GM21381 (cell line): ENCODE results near the gene PHF13.

Experiments
- ATAC-seq: cut with Tn5 transposase; IDR thresholded peaks from one replicate; pipeline ENCODE4 v1.9.1; 2021; ENCODE audit warnings: mild to moderate bottlenecking, moderate library complexity; ENCODE audit not compliant: unreplicated experiment

Gene PHF13

DNA sequence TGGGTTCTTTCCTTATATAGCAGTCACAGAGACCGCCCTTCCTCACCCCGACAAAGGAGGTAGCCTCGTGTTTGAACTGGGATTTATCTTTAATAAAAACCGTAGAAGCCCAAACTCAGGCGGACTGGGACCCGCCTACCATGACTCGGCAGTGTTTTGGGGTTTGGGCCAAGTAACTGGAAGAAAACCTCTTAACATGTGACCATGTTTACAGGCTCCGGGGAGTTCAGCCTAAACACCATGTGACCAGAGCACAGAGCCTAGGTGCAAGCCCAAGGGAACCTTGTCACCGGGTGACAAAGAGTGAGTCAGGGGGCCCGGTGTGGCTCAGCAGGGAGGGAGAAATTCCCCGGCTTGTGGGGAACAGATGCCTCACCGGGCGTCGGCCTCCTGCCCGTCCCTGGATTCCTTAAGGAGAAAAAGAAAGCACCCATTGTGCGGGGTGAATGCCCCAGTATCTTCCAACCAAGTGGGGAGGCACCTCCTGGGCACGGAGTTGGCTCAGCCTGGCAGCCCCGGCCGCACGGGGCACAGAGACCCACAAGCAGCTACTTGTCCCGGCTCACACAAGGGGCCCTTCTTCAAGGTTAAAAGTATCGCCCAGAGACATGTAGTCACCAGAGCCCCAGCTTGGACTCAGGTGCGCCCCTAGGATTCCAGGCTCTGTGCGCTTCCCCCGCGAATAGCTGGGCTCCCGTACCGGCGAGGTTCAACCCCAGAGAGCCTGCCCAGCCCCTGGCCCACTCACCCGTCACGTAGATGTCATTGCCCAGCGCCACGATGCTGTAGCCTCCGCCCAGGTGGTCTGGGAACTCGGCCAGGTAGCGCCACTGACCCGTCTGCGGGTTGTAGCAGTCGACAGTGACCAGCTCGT is 12.2 kb upstream of the PHF13 start:
- no peak for ATAC-seq

DNA sequence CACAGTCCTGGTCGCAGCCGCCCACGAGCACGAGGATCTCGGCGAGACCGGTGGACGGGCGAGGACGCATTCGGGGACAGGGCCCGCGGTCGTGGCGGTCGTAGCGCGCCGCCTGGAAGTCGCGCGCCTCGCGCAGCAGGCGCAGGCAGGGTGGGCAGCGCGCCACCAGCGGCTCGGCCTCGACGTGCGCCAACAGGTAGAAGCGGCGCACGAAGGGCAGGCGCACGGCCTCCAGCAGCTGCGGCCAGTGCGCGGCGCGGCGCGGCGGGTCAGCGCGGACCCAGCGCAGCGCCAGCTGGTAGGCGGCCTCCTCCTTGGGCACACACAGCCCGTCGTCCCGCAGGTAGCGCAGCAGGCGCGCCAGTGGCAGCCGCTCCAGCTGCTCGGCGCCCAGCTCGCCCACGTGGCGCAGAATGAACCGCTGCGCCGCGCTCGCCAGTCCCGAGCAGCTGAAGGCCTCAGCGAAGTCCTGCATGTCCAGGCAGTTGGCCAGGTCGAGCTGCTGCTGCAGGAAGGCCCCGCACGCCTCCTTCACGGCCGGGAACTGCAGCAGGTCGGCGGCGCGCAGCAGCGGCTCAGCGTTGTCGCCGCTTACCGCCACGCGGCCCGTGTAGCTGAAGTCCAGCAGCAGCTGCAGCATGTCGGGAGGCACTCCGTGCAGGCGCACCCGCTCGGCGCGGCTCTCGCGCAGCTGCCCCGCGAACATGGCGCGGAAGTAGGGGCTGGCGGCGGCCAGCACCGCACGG is 11.4 kb upstream of the PHF13 start:
- ATAC-seq: peak; percentile 29

DNA sequence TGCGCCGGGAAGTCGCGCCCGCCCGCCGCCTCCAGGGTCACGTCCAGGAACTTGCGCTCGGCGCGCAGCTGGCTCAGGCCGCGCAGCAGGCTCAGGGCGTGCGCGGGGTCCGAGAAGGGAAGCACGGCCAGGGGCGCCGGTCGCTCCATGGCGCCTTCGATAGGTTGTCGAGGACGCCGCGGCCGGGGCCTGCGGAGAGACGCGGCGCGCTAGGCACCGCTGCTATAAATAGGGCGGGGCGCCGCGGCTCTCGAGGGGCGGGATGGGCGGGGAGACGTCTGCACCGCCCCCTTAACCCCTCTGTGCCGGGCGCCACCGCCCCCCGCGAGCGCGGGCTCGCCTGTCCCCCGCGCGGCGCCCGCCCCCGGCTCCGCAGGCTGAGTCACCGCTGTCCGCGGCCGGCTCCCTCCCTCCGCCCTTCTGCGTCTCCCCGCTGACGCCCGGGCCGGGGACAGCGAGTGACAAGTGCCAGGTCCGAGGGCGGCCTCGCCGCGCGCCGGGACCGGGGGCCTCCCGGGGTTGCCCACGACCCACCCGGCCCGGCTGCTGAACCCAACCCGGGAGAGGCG is 10.8 kb upstream of the PHF13 start, which contains the start of gene KLHL21:
KLHL21 (minus strand) TSS at position 201 of the 569 bp plus-strand sequence; CDS start at position 149, 52 bp downstream.
- ATAC-seq: peak; percentile 58

DNA sequence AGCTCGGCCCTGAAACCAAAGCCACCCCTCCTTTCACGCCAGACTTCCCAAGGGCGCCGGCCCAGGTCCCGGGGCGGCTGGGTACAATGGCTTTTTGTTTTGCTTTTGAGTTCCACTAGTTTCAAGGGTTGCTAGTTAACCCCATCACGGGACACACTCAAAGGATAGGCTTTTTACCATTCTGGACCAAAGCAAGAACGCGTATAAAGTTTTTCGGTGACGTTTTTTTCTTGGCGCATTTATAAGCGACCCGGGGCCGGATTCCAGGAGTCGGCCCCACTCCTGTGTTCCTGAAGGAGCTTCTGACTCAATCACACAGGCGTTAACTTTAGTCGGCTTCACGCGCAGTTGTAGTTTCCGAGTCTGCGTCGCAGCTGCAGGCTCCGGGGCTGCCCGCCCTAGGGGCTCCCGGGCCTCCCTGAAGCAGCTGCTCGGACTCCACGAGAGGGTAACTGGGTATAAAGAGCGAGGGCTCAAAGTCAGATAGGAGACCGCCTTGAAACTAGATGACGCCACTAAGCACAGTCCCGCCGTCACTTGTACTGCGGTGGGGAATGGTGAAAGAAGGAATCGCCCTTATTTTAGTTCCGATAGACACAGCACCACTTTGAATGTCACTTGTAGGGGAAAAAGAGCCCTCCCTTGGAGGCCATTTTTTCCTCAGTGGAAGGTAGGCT is 10.2 kb upstream of the PHF13 start:
- peak; percentile 3 for ATAC-seq

DNA sequence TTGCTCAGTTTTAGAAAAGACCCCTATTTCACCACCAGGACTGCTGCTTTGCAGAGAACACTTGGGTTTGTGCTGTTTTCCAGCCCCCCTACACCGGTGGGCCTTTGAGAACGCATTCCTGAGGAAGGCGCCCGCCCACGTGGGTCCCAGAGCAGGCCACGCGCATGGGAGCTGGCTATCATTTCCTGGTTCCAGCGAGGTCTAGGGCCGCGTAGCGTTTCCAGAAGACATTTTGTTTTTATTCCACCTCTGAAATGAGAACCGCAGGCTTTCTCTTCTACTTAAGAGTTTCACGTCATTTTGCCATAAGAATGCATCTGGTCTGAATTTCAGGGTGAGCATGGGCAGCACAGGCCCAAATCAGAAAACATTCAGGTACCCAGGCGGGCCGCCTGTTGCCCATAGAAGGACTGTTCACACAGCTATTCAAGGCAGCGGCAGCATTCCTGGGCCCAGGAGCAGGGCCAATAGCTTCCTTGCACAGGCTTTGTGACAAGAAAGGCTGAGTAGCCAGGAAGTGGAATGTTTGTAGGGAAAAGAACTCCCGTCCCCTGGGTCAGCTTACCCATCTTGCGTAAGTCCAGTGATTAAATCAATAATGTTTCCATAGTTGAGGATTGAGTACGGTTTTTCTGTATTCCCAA is 9.5 kb upstream of the PHF13 start:
- ATAC-seq: no peak

DNA sequence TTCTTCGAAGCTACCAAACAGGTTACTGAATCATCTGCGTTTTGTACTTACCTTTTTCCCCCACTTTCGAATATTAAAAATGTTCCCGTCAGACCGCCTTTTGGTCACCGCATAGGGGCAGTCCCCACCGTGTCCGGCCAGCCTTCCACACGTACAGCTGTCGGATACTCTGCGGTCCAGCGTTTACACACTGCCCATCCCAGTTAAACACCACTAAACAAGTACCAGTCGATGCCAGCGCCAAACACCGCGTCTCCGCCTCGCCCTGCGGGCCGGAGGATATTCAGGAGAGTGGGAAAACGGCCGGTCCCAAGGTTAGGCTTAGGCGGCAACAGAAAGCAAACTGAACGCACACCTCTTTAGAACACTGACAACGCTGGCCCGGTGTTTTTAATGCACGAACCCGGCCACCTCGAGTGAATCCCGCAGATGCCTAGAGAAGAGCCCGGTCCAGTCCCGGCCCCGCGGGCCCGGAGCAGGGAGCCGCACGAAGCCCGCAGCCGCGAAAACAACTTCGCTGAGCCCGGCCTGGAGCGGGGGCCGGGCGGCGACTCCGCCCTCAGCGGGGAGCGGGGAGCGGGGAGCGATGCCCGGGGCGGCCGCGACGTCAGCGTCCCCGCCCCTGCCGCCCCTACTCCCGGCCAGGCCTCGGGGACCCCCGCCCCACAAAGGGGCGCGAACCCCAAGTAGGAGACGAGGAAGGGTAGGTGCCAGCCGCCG is 730 bp upstream of the PHF13 start:
- ATAC-seq: peak; percentile 29

DNA sequence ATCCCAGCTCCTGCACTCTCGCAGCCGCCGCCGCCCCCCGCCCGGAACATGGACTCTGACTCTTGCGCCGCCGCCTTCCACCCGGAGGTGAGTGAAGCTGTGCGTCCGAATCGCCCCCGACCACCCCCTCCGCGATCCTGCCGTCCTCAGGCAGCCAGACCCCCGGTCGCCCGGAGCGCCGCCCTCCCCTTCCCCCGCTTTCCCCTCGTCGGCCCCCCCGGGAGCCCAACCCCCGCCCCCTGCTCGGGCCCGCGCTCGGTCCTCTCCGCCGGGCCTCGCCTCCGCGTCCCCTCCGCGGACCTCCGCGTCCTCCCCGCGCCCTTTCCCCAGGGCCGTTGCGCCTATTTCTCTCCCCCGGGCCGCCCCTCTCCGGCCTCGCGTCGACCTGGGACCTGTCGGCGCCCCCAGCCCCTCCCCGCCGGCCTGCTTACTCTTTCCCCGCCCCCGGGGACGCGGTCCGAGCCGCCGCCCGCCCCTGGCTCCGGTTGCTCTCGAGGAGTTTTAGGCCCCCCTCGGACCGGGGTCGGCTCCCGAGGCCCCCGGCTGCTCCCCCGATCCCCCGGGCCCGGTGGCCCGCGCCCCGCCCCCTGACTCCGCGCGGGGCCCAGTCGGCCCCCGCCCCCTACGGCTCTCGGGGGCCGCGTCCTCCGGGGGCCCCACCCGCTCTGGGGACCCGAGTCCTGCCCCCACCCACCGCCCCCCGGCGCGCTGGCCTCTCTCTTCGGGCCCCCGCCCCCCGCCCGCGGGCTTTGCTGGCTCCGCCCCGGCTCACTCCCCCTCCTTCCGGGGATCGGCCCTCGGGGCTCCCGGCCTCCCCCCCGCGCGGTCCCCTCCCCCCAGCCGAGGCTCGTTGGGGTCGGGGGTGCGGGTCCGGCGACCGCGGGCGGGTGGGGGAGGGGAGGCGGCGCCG is 743 bp downstream of the PHF13 start:
- no peak for ATAC-seq

DNA sequence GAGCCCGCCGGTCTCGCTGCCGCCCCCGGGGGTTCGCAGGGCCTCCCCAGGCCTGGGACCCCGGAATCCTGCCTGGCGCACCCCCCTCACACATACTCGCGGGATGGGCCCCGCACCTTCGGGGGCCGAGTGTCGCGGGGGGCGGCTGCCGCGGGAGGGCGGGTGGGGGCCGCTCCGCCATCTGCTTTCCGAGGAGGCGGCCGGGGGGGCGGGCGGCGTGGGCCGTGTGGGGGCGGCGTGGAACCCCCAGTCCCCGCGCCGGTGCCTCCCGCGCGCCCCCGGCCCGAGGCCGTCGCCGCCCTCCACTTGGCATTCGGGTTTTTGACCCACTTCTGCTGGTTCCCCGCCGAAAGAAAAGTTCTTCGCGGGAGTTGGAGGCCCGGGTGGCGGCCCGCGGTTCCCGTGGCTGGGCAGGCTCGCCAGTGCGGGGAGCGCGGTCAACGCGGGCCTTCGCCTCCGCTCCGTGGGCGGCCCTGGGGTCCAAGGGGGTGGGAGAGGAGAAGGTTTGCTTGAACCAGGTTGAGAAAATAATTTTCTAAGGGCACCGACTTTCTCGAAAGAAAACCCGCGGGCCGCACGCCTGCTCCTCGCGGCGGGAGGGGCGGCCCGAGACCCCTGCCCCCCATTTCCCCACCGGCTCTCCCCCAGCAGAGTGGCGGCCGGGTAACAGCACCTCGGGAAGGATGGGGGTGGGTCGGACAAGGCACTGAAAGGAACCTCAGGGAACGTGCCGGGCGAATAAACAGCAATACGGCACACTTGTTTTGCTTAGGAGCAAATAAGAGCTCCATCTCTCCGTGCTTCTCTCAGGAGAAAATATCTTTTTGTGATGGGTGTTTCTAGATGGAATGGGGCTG is 1.6 kb downstream of the PHF13 start:
- no peak for ATAC-seq

DNA sequence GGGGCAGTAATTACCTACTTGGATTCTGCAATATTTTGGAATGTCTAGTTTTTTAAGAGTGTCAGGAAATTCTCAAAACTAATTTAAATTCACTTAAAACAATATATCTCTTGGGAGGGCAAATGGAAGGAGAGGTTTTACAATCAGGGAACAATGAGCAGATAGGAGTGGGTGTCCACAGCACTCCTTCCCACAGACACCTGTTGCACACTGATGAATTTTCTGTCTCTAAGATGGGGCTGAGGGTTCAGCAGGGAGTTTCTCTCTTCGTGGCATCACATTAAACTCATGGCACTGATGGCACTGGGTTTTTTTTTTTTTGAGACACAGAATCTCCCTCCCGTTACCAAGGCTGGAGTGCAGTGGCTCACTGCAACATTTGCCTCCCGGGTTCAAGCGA is 5.5 kb downstream of the PHF13 start:
- ATAC-seq: no peak

DNA sequence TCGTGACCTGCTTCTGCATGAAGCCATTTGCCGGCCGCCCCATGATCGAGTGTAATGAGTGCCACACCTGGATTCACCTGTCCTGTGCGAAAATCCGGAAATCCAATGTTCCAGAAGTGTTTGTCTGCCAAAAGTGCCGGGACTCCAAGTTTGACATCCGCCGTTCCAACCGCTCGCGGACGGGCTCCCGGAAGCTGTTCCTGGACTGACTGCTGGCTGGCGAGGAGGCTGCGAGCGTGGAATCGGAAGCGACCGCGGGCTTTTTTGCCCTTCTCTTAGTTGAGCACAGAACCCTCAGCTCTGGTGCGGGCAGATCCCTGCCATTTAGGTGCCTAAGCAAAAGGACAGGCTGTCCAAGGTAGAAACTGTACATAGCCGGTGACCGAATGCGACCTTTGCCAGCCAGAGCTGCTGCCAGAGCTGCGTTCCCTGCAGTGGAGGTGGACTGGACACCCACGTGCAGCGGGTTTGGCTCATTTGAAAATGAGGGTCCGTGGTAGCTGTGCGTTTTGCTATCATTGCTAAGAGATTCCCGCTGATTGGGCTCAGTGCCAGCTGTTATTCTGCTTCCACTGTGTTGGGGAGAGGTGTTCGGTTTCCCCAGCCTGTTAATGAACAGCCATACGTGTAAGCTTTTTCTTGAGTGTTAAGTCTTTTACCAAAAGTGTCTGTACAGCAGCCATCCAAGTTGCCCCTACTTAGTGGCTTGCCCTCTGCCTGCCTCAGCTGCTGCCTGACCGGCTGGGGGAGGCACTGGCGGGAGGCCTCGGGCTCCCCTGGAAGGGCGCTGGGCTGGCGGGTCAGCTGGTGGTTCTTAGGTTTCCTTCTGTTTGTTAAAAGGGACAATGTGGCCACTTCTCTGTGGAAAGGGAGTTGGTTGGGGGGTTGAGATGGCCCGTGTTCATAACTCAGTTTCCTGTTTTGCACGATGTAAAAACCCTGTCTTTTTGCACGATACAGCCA is 8.2 kb downstream of the PHF13 start:
- ATAC-seq: no peak

DNA sequence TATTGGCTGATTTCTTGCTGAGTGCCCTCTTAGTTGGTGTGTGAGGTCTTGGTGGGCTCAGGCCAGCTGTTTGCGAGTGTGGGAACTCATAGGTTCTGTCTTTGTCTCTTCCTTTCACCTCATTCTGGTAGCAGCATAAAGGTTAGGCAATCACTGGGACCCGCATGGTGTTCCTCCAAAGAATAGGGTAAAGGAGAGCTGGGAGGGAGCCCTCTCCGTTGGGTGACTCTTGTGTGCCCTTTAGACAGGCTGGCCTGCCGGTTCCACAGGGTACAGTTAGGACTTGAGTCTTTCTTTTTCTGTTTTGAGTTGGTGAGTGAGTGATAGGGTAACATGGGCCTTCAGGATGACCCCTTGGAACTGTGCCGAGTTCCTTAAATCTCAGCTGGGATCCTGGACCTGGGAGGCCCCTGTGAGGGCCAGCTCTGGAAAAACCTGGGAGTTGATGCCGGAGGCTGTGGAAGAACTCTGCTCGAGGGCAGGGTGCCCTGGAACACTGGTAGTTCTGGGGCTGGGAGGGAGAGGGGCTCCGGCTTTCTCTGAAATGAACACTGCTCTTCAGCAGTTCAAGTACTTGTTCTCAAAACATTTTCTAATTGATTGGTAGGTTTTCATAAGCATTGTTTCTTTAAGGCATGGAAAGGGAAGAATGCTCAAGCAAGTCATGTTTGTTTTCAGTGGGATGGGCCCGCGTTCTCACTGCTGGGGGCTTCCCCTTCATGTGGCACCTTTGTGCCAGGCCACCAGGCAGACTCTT is 9.0 kb downstream of the PHF13 start:
- ATAC-seq: no peak

DNA sequence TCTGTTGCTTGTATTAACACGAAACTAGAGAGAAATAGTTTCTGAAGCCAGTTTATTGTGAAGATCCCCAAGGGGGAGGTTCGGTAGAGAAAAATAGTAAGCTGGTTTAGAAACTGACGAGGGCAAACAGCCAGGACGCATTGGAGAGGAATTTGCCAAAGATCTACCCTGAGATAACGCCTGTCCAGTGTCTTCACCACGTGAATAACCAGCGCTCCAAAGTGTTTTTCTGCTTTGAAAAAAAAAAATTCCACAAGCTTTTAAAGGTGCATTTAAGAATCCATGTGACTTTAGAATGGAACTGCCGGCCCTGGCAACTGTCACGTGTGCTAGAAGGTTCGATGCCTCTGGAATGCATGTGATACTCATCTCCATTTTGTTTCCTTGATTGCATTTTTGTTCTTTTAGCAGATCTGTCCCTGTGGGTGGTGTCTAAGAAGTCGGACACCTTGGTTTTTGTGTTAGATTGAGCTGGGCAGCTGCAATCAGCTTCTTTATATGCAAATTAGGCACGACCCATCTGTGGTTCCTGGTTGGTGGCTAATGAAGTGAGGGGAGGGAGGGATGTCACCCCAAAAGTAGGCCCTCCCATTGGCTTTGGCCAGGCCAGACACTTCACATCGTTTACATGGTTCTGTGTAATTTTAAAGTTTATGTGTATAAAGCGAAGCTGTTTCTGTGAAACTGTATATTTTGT is 9.9 kb downstream of the PHF13 start:
- no peak for ATAC-seq

DNA sequence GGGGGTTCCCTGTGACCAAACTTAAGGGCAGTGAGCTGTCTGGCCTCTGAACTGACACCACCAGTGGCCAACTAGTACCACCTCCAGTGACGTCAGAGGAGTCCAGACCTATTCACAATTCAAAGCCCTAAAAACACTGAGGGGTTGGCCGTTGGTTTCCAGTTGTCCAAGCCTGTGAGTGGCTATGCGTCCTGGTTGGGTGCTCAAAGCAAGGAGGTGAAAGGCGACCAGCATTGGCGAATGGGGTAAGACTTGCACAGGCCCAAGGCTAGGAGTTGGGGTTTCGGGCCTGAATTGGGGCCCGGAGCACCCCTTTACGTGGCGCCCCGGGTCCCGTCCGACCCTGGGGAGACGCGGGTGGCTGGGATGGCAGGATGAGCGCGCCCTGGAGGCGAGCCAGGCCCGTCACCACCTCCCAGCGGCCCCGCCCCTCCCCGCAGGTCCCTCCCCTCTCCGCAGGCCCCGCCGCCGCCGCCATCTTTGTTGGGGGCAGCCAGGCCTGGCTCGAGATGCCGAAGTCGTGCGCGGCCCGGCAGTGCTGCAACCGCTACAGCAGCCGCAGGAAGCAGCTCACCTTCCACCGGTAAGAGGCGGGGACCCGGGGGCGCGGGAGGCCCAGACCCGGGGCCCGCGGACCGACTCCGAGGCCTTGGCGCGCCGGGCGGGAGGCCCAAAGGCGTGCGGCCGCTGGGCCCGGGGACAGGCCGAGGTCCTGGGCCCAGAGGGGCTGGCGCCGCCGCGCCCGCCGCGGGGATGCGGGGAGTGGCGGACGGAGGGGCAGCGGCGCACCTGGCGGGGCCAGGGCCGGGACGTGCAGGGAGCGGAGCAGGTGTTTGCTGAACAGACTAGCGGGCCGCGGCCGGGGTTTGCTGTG is 11.4 kb downstream of the PHF13 start, which contains the start of gene THAP3:
THAP3 (plus strand) TSS at position 159 of the 874 bp plus-strand sequence; CDS start at position 510, 351 bp downstream.
- peak; percentile 80 for ATAC-seq

DNA sequence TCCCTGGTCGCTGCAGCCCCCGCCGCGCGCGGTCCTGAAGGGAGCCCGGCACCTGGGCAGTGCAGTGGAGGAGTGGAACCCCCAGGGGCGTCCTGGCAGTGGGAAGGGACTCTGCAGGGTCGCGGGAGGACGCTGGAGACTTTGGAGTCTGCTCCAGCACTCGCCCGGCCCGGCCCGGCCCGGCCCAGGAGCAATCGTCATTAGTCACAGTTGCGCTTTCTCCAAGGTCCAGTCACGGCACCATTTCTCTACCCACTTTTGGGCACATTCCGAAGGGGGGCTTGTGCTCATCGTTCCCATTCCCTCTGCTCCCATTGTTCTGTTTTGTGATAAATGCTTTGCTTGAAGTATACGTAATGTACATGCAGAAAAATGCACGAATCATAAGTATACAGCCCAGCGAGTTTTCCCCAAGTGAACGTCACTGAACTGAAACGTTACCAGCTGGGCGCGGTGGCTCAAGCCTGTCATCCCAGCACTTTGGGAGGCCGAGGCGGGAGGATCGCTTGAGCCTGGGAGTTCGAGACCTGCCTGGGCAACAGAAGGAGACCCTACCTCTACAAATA is 12.1 kb downstream of the PHF13 start:
- peak; percentile 32 for ATAC-seq
